Heart left ventricle (tissue), 16 donors: ENCODE measurements around the gene PLA2G4F. TPM values are rescaled to one million over a fixed set of nuclear protein-coding genes. Genes with fewer than 3 reads are reported as not detected.

Experiments
- ATAC-seq, 4 donors: fragments of 200-7000 bp; cut with Tn5 transposase; one replicate each; pipeline ENCODE4 v1.9.1; 2020 to 2022; ENCODE audit warnings: moderate library complexity in 4 of 4, mild to moderate bottlenecking in 3 of 4, moderate number of reproducible peaks in 1 of 4
- DNase-seq, 5 donors: peaks; one replicate each; pipeline ENCODE4 v3.0.0-alpha.2; 2020
- H3K27ac ChIP-seq, 12 donors: fragments of 200-600 bp; sonication (generic) in 4 of 12; one replicate each; pipeline versions ENCODE4 v1.5.0 to v1.8.0; 2016 to 2022; ENCODE audit warnings: mild to moderate bottlenecking in 2 of 12
- H3K27me3 ChIP-seq, 9 donors: fragments of 200-600 bp; sonication (generic) in 2 of 9; one replicate each; pipeline versions ENCODE4 v1.5.1 to v1.8.0; 2016 to 2022; ENCODE audit warnings: mild to moderate bottlenecking in 3 of 9
- H3K36me3 ChIP-seq, 9 donors: fragments of 200-600 bp; sonication (generic) in 2 of 9; one replicate each; pipeline versions ENCODE4 v1.5.0 to v1.8.0; 2018 to 2022; ENCODE audit warnings: mild to moderate bottlenecking in 2 of 9
- H3K4me1 ChIP-seq, 12 donors: fragments of 200-600 bp; sonication (generic) in 4 of 12; one replicate each; pipeline versions ENCODE4 v1.5.0 to v1.8.0; 2016 to 2022; ENCODE audit warnings: mild to moderate bottlenecking in 3 of 12
- H3K4me3 ChIP-seq, 12 donors: fragments of 200-600 bp; sonication (generic) in 4 of 12; one replicate each; pipeline versions ENCODE4 v1.5.0 to v1.8.0; 2017 to 2022; ENCODE audit warnings: mild to moderate bottlenecking in 9 of 12, moderate library complexity in 4 of 12
- H3K9me3 ChIP-seq, 12 donors: fragments of 200-600 bp; sonication (generic) in 4 of 12; one replicate each; pipeline versions ENCODE4 v1.5.0 to v1.8.0; 2016 to 2022; ENCODE audit warnings: mild to moderate bottlenecking in 1 of 12
- POLR2A ChIP-seq, 2 donors: fragments of 450-650 bp; IDR thresholded peaks; one replicate each; pipeline ENCODE4 v1.6.1; 2017; ENCODE audit warnings: antibody characterized with exemption in 2 of 2, mild to moderate bottlenecking in 2 of 2, moderate library complexity in 2 of 2
- WGBS, 4 donors: extraction: QIAGEN DNeasy Blood & Tissue Kit in 2 of 4; methylation state at CpG; one replicate each; pipeline versions ENCODE4 v1.1.5 to v1.1.7; 2013 to 2018; 5-methylcytosine and 5-hydroxymethylcytosine counted together
- intact Hi-C, 10 donors: fragments of 100-400 bp; cut with DNase I; formaldehyde crosslinking; loops; one replicate each; pipeline versions ENCODE4 v1.11.1 to v1.14.2; 2022
- polyA plus RNA-seq, 2 donors: library from polyadenylated mRNA; stranded (reverse); fragments of 200-250 nt; gene quantifications; one replicate each; pipeline ENCODE4 v1.2.3, GENCODE V29; 2013
- total RNA-seq, 9 donors: library from RNA; depleted of rRNA in 2 of 9; stranded (reverse); fragments of >200 nt in 2 of 9; fragmentation: NEBNext Ultra II Directional in 3 of 9; extraction: Animal tissue kit (Norgen Biotek cat#: 25700) in 3 of 9; gene quantifications; one replicate each; pipeline versions ENCODE4 v1.1.0 to v1.2.4, GENCODE V29; 2016 to 2023
- TF ChIP-seq, protein P1 (sequence below), 12 donors: fragments of 200-600 bp; sonication (generic) in 4 of 12; IDR thresholded peaks; one replicate each; pipeline versions ENCODE4 v1.5.0 to v1.8.0; 2018 to 2022; ENCODE audit warnings: antibody characterized with exemption in 12 of 12, mild to moderate bottlenecking in 5 of 12
- donor health status: ischemic (EF 13 %, LVEDD 7.1; RV severe dilation, severe dysfunction).
- donor health status: healthy with polysubstance abuse.
- donor health status: DM: no; HTN: yes; CAD: no.
- donor health status: DM: no; HTN: no; CAD: no.
- donor health status: ischemic (EF 25% LVEDD 6.9; RV normal size, moderate dysfunction).
- donor health status: ischemic (EF 25% LVEDD 5.7; RV mildly dilated, moderate dysfunction).
- donor health status: healthy.
- donor health status: DM: yes; HTN: yes; CAD: no.
- donor health status: ischemic (EF 35%, LVEDD 5.7; RV mildly dilated, moderate dysfunction).
- donor health status: nonischemic (EF 11% LVEDD 7.7; RV severe dilation, severe dysfunction).
- donor health status: DM: yes; HTN: yes; CAD: no.
- donor health status: PGD.
- donor health status: ischemic (EF 29% LVEDD 5.4; RV normal size, mild dysfunction).
- donor health status: nonischemic (EF 23%, LVEDD 6.1; RV moderate dilation, normal function).

PLA2G4F gene
- total and polyA plus RNA-seq, 11 donors = 0.09 to 9.0 (median 1.4) TPM

DNA sequence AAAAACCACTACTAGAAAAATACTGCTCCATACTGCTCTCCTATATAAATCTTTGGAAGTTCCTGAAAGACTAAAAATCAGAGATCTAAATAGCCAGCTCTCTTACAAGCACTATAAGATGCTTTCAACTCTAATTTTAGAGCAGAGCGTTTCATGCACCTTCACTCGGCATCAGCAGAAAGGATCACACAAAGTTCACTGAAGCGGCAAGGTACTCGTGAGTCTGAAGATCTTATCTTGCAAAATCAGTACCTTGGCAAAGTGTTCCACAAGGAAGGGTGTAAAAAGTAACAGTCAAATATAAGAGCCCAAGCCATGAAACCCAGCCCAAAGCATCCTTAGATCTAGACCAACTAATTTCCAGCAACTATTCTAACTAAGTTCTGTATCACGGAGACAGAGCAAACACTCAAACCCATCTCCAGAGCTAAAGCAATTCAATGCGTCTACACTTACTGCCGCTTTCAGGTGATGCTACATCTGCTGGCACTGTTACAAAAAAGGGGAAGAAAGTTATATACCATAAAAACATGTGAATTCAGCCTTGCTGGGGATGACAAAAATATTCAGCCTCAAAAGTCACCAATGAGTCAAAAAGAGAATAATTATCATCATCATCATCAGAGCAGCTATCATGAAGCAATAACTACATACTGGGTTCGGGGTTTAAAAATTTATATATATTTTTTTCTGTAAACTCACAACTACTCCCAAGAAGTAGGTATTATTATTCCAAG lies 35.3 kb upstream of the PLA2G4F start:
- intact Hi-C loops = no loop called here
- H3K4me3 ChIP-seq = no peak overlapping the region
- 87 to 90% (median 88%) methylated on average over 8 of the region's 8 CpGs for WGBS, 4 donors
- H3K27me3 ChIP-seq = no peaks in the 10 kb centered on the region
- ATAC-seq (no peak), DNase-seq (no peak)
- H3K9me3 ChIP-seq = peaks cover 0 to 5% (median 0%) of the 10 kb centered on the region in 12 donors
- peaks cover 0 to 5% (median 0%) of the 10 kb centered on the region in 12 donors for H3K4me1 ChIP-seq
- no peak for TF ChIP-seq POLR2A (IDR thresholded peaks at IDR 0.05)
- TF ChIP-seq, protein P1, sequence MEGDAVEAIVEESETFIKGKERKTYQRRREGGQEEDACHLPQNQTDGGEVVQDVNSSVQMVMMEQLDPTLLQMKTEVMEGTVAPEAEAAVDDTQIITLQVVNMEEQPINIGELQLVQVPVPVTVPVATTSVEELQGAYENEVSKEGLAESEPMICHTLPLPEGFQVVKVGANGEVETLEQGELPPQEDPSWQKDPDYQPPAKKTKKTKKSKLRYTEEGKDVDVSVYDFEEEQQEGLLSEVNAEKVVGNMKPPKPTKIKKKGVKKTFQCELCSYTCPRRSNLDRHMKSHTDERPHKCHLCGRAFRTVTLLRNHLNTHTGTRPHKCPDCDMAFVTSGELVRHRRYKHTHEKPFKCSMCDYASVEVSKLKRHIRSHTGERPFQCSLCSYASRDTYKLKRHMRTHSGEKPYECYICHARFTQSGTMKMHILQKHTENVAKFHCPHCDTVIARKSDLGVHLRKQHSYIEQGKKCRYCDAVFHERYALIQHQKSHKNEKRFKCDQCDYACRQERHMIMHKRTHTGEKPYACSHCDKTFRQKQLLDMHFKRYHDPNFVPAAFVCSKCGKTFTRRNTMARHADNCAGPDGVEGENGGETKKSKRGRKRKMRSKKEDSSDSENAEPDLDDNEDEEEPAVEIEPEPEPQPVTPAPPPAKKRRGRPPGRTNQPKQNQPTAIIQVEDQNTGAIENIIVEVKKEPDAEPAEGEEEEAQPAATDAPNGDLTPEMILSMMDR (IDR thresholded peaks at IDR 0.05) = no peak
- H3K36me3 ChIP-seq = peaks cover 0 to 64% (median 58%) of the 10 kb centered on the region in 9 donors
- H3K27ac ChIP-seq = no peak overlapping the region

DNA sequence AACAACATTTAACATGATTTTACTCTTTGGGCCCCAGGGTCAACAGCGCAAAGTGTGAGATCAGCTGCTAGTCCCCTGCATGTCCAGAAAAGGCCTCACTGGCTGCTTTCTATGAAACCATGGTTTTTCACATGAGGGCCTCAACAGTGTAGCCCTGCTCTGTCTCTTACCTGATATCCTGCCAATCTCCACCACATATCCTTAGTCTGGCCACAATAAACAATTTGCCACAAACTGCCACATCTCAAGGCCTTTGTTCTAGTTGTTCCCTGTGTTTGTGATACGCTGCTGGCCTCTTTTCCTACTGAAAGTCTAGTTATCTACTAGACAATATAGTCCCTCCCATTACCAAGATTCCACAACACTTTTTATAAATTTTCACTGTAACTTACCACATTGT lies 33.9 kb upstream of the PLA2G4F start:
- no peaks in the 10 kb centered on the region for H3K27me3 ChIP-seq
- ATAC-seq (no peak), DNase-seq (no peak)
- intact Hi-C loops = no loop called here
- WGBS, 4 donors = 94 to 98% (median 98%) methylated on average over 2 of the region's 2 CpGs
- peaks cover 0 to 78% (median 72%) of the 10 kb centered on the region in 9 donors for H3K36me3 ChIP-seq
- H3K4me1 ChIP-seq = peaks cover 0 to 5% (median 0%) of the 10 kb centered on the region in 12 donors
- no peaks in the 10 kb centered on the region for H3K9me3 ChIP-seq
- TF ChIP-seq, protein P1 (IDR thresholded peaks at IDR 0.05) = no peak
- TF ChIP-seq POLR2A (IDR thresholded peaks at IDR 0.05) = no peak
- no peak overlapping the region for H3K27ac ChIP-seq
- H3K4me3 ChIP-seq = no peak overlapping the region

DNA sequence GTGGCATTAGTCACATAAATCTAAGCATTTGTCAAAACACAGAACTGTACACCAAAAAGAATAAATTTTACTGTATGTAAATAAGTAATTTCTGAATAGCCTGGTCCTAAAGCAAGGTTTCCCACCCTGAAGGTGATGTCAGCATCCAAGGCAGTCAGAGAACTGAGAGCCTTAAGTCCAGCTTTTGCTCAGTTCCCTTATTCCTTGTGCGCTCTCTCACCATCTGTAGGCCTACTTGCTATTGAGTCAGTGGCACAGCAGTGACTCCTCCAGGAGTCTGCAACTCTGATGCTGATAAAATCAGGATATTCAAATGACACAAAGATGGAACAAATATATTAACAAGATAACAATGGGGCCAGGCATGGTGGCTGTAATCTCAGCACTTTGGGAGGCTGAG lies 29.4 kb upstream of the PLA2G4F start:
- no peaks in the 10 kb centered on the region for H3K9me3 ChIP-seq
- peaks cover 0 to 26% (median 0%) of the 10 kb centered on the region in 12 donors for H3K4me1 ChIP-seq
- H3K36me3 ChIP-seq = peaks cover 0 to 100% (median 98%) of the 10 kb centered on the region in 9 donors
- no peaks in the 10 kb centered on the region for H3K27me3 ChIP-seq
- H3K27ac ChIP-seq = no peak overlapping the region
- intact Hi-C loops = no loop called here
- WGBS, 4 donors = 94 to 100% (median 96%) methylated on average over 1 of the region's 1 CpG
- DNase-seq (no peak), ATAC-seq (no peak)
- H3K4me3 ChIP-seq = no peak overlapping the region
- TF ChIP-seq, protein P1 (IDR thresholded peaks at IDR 0.05) = no peak
- TF ChIP-seq POLR2A (IDR thresholded peaks at IDR 0.05) = no peak

DNA sequence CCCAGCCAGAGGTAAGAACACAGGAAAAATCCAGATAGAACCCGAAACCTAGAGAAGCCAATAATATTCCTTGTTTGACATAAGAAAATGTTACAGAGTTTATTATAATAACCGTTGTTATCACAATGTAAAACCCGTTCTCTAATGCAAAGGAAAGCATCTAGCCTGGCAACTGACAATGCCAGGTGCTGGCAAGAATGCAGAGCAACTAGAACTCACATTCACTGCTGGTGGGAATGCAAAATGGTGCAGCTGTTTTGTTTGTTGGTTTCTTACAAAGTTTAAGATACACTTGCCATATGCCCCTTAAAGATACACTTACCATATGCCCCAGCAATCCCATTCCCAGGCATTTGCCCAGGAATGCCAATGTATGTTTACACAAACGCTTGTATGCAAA lies 28.3 kb upstream of the PLA2G4F start:
- intact Hi-C loops = no loop called here
- no peak for ATAC-seq
- H3K36me3 ChIP-seq = peaks cover 0 to 100% (median 98%) of the 10 kb centered on the region in 9 donors
- no peak overlapping the region for H3K4me3 ChIP-seq
- peak overlapping the region in 1 of 12 donors; percentile 33 for H3K27ac ChIP-seq
- H3K4me1 ChIP-seq = peaks cover 0 to 26% (median 0%) of the 10 kb centered on the region in 12 donors
- H3K27me3 ChIP-seq = no peaks in the 10 kb centered on the region
- WGBS, 4 donors = 95 to 97% (median 96%) methylated on average over 4 of the region's 4 CpGs
- no peak for DNase-seq
- no peak for TF ChIP-seq POLR2A (IDR thresholded peaks at IDR 0.05)
- TF ChIP-seq, protein P1 (IDR thresholded peaks at IDR 0.05) = no peak
- no peaks in the 10 kb centered on the region for H3K9me3 ChIP-seq
